Inflammatory macrophage (primary cell): ENCODE results near the gene MROH2B.
"Not testable (repeated sequence)": the region's sequence is repeated elsewhere in the genome, so short reads cannot be mapped to it uniquely, and the experiment has no call there.

Experiments
- DNase-seq, 2 donors: peaks; one replicate each; pipeline ENCODE4 v3.0.0-alpha.2; 2020 to 2022
- total RNA-seq, 18 experiments: gene quantifications; one replicate each; lab custom pipeline; 2026; ENCODE audit warnings: mixed read lengths in 6 of 18, inconsistent platforms in 2 of 18; lab: John Stamatoyannopoulos, UW

Gene MROH2B
- total RNA-seq = 0 to 0.30 (median 0) reads per million in 18 experiments

GRCh38 chr5:41071242-41071641 lies at the start of gene MROH2B:
Gene MROH2B (minus strand): TSS chr5:41071342. CDS start chr5:41070852, 490 bp downstream.
- no peak for DNase-seq

DNA sequence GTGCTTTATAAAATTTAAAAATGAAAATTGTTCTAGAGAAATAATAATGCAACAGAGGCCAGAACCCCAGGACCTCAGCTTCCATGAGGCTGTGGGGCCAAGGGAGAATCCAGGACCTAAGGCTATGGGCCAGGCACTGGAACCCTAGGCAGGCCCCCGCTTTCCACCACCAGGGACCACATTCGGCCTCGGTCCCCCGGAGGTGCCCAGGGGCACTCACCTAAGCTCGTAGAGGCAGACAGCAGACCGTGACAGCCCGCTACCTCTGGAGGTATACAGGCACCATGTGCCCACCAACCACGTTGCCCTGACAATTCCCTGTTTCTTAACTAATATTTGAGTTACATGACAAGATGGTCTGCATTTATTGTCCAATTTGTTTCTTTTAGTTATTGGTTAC lies 49.5 kb upstream of the MROH2B start:
- DNase-seq = no peak

DNA sequence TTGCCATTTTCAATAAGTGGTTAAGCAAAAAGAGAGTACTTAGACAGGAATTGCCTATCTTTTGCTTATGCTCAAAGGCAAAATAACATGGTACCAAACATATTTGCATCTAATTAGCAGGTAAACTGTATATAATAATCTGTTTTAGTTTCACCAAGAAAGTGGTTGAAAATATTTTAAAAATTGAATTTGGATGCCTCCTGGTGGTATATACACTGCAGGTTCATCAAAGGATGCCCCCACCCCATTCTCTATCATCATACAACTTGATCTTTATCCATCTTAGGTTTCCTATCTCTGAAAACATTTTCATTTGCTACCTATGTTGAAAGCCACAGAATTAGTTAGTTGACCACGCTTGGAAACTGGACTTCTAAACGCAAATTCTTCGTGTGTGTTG lies 47.0 kb upstream of the MROH2B start:
- no peak for DNase-seq

DNA sequence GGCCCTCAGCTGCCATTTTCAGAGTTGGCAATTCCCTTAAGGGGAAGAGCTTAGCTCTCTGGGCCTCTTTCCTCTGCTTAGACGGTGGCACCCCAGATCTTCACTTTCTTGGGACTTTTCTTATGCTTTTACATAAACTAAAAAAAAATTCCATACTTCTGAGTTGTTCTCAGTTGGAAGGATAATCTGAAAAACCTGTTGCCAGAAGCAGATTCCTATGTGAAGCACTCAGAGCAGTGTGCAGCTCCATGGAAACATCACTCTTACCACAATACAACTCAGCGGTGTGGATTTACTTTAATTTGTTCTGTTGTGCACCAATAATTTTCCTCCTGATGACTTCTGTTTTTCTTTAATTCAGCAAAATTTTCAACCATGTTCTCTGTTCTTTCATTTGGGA lies 44.1 kb upstream of the MROH2B start:
- DNase-seq = no peak

- no peak for DNase-seq
Observed at GRCh38 chr5:41112486-41113455, 41.6 kb upstream of the MROH2B start.

GRCh38 chr5:41109186-41109585 lies 38.0 kb upstream of the MROH2B start:
- DNase-seq = no peak

DNA sequence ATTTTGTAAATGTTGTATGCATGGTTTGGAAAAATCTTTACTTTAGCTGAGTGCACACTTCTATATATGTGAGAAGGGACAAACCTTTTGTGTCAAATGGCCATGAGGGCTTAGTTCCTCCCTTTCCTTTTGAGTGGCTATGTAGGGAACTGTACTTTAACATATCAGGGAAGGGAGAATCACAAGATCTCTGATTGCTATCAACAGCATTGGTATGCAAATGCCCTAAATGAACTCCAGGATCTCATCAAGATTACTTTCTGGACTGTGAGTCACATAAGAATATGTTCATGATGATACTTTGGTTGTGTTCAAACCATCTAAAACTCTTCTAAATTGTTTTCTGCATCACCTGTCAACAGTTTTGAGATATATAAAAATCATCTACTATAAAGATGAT lies 31.2 kb upstream of the MROH2B start:
- no peak for DNase-seq

GRCh38 chr5:41097642-41098041 lies 26.5 kb upstream of the MROH2B start:
- no peak for DNase-seq

GRCh38 chr5:41095324-41096101 lies 24.4 kb upstream of the MROH2B start:
- DNase-seq = no peak

DNA sequence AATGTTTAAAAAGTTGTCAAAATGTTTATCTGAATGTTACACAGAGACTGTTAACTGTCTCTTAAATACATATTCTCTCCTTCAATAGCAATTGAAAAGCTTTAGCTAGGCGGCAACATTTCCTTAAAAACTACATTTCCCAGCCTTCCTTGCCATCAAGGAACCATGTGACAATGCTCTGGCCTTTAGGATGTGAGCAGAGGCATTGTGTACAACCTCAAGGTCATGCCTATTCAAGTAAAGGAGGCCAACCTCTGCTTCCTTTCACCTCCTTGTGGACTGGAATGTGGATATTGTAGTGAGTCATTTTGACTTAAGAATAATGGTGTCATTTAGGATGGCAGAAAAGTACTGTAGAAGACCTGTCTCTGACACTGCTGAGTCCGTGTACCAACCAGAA lies 23.7 kb upstream of the MROH2B start:
- no peak for DNase-seq

DNA sequence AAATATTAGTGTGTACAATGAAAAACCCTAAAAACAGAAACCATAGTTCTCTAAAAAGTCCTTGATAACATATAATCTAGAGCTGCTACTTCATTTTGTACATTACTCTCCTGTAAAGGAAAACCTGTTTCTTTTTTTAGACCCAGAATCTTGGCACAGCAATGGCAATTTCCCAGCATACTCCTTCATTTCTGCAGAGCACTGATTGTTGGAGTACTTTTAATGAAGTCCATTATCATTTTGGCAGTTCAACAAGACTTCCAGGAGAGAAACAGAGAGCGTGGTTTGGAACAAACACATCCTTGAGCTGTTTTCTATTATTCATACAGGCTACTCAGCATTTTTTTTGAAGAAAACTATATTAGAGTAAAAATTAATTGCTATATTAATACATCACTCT lies 22.7 kb upstream of the MROH2B start:
- no peak for DNase-seq

DNA sequence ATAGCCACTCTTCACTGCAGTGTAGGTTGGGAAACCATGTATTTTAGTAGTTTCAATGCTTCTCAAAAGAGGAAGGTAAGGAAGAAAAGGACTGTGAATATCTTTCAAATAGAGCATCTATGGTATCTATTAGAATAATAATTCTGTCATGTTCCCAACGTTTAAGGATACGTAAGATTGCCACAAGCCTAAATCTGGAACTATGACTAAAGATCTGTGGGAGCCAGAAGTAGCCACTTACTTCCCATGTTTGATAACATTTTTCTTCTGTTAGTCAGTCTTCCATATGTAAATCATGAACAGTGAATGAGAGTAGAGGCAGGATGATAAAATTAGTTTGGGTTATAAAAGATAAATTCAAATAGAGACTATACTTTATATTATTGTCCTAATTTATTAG lies 16.3 kb upstream of the MROH2B start:
- no peak for DNase-seq

- DNase-seq = no peak
Observed at GRCh38 chr5:41083306-41083705, 12.2 kb upstream of the MROH2B start.

DNA sequence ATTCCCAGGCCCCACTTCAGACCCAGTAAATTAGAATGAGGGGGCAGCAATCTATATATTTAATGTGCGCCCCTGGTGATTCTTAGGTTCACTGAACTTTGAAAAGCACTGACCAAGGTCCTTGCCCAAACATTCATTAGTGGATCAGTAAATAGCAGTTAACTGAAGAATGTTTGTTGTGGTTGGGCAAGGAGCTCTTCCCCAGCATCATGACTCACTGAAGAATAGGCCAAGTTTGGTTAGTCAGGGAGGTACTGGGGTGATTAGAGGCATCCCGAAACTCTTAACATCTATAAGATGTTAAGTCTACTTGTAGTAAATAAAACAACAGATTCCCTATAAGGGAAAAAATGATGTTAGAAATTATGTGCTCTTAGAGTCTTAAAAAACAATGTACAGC lies 833 bp upstream of the MROH2B start:
- no peak for DNase-seq

DNA sequence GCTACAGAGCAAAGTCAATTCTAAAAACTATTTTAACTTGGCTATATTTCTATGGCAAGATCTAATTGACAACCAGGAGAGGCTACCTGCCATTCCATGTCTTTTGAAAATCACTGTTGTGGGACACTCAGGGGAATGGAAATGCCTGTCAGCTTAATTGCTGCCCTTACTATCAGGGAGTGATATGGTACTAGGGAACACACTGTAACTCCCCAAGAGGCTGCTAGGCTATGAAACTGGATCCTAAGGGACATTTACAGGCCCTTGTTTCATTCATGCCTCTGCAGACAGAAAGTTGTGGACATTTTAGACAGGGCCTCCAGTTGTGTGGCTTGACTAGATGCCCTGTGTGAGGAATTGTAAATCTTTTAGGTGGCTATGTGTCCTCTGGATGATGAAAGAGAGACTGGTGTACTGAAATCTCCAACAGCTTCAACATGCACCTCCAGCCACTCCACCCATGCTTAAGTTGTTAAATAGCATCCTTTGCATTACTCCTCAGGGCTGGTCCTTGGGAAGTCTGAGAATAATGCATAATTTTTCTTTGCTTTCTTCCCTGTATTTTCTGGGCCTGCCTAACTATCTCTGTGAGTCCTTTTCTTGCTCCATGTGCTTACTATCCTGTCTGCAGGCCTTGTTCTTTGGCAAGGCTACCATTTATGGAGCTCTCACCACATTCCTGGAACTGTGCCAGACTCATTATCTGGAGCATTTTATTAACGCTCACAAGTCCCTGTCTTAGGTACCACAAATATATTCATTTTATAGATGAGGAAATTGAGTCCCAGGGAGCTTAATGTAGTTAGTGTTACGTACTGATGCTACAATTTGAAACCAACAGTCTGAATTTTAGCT lies 3.2 kb downstream of the MROH2B start:
- no peak for DNase-seq

GRCh38 chr5:41065691-41066335 lies 5.3 kb downstream of the MROH2B start:
- no peak for DNase-seq

DNA sequence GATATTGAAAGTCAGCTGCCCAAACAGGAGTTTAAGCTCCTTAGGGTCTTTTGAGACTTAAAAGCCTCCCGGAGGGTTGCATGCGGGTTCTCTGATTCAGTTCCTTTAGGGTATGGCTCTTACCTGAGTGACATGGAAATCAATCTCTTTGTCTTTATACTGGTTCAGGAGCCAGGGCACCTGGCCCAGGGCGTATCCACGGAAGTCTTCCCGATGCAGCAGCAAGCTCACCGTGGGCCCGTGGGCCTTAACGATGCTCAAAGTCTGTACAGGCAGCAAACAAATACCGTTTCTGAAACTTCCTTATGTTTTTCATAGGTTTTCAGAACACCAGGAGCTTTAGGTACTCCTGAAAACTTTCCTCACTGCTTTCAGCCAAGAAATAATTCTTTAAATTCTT lies 13.2 kb downstream of the MROH2B start:
- DNase-seq = no peak

GRCh38 chr5:41057231-41057630 lies 13.9 kb downstream of the MROH2B start:
- DNase-seq = no peak

GRCh38 chr5:41048986-41049385 lies 22.2 kb downstream of the MROH2B start:
- DNase-seq = no peak

- no peak for DNase-seq
Observed at GRCh38 chr5:41043109-41043747, 27.9 kb downstream of the MROH2B start.

- no peak for DNase-seq
Observed at GRCh38 chr5:41032973-41033372, 38.2 kb downstream of the MROH2B start.

GRCh38 chr5:41022600-41022999 lies 48.5 kb downstream of the MROH2B start:
- DNase-seq = not testable (repeated sequence)
